B cell (primary cell): ENCODE results near the gene TMEM238. TPM values are rescaled to one million over a fixed set of nuclear protein-coding genes. Genes with fewer than 3 reads are reported as not detected.
A peak's percentile ranks its signal among the peaks of the same experiment; 100 is the strongest.

Source experiments
- ATAC-seq: fragments of 200-7000 bp; cut with Tn5 transposase; one replicate; pipeline ENCODE4 v1.10.0; 2021; ENCODE audit warnings: low read depth, mild to moderate bottlenecking, moderate number of reproducible peaks, moderate library complexity
- CTCF ChIA-PET: fragments of 350-600 bp; sonication (Branson Sonifier 250); formaldehyde crosslinking; loops from one replicate; lab custom pipeline; 2021; ENCODE audit warnings: antibody characterized with exemption, inconsistent platforms; lab: Charles Lee
- POLR2A ChIA-PET: fragments of 350-600 bp; sonication (Branson Sonifier 250); formaldehyde crosslinking; loops from one replicate; lab custom pipeline; 2021; ENCODE audit warnings: antibody characterized with exemption; lab: Charles Lee
- DNase-seq: peaks from one replicate; pipeline ENCODE4 v3.0.0; 2013
- H2AFZ ChIP-seq: 2 replicates; pipeline ENCODE4 v1.6.1; 2012; ENCODE audit warnings: mild to moderate bottlenecking, low read depth, low read length; ENCODE audit not compliant: insufficient read depth, poor library complexity, severe bottlenecking
- H3K27ac ChIP-seq, 2 donors: 1 replicate in 1 of 2; 2 replicates in 1 of 2; pipeline ENCODE4 v1.5.1; 2012 to 2013; ENCODE audit warnings: low read length in 2 of 2, mild to moderate bottlenecking in 2 of 2, moderate library complexity in 1 of 2
- H3K27me3 ChIP-seq, 4 experiments: fragments of 200-600 bp in 1 of 4; sonication (generic) in 1 of 4; replicated peaks in 1 of 4; 1 replicate in 2 of 4; 2 replicates in 2 of 4; pipeline versions ENCODE4 v1.6.1 to v1.7.0; 2013 to 2016; ENCODE audit warnings: low read length in 3 of 4, mild to moderate bottlenecking in 2 of 4, mixed read lengths in 1 of 4, moderate library complexity in 1 of 4; ENCODE audit not compliant: insufficient read depth in 4 of 4, control insufficient read depth in 3 of 4; ENCODE audit errors: control extremely low read depth in 1 of 4
- H3K36me3 ChIP-seq, 2 experiments: replicated peaks in 1 of 2; 1 replicate in 1 of 2; 2 replicates in 1 of 2; pipeline versions ENCODE4 v1.6.1 to v1.7.1; 2013; ENCODE audit warnings: low read length in 1 of 2; ENCODE audit not compliant: insufficient read depth in 2 of 2, control insufficient read depth in 1 of 2; ENCODE audit errors: control extremely low read depth in 1 of 2, extremely low read depth in 1 of 2
- H3K4me1 ChIP-seq, 2 donors: fragments of 200-600 bp in 1 of 2; sonication (generic) in 1 of 2; 1 replicate in 1 of 2; 2 replicates in 1 of 2; pipeline versions ENCODE4 v1.5.1 to v1.6.1; 2013 to 2017; ENCODE audit warnings: low read length in 2 of 2; ENCODE audit not compliant: control insufficient read depth in 2 of 2, insufficient read depth in 2 of 2
- H3K4me2 ChIP-seq: replicated peaks from 2 replicates; pipeline ENCODE3; 2012; ENCODE audit warnings: mild to moderate bottlenecking, low read depth, low read length; ENCODE audit not compliant: poor library complexity, severe bottlenecking
- H3K4me3 ChIP-seq, 5 experiments: fragments of 200-600 bp in 1 of 5; sonication (generic) in 1 of 5; 1 replicate in 3 of 5; 2 replicates in 2 of 5; pipeline versions ENCODE4 v1.5.1 to v1.7.0; 2011 to 2016; ENCODE audit warnings: low read length in 4 of 5, mild to moderate bottlenecking in 4 of 5, low read depth in 2 of 5, control low read depth in 1 of 5, moderate library complexity in 1 of 5; ENCODE audit not compliant: insufficient read depth in 1 of 5; ENCODE audit errors: control extremely low read depth in 1 of 5, extremely low read depth in 1 of 5
- H3K79me2 ChIP-seq: fragments of 200-600 bp; sonication (generic); one replicate; pipeline ENCODE4 v1.6.0; 2016; ENCODE audit warnings: low read length; ENCODE audit not compliant: control insufficient read depth, insufficient read depth
- H3K9ac ChIP-seq: fragments of 200-600 bp; sonication (generic); 2 replicates; pipeline ENCODE4 v1.6.1; 2017; ENCODE audit warnings: mild to moderate bottlenecking, low read length, moderate library complexity
- H3K9me3 ChIP-seq, 3 donors: one replicate each; pipeline versions ENCODE4 v1.6.1 to v1.7.1; 2013; ENCODE audit warnings: low read length in 2 of 3; ENCODE audit not compliant: control insufficient read depth in 2 of 3, insufficient read depth in 1 of 3; ENCODE audit errors: control extremely low read depth in 1 of 3
- H4K20me1 ChIP-seq: 2 replicates; pipeline ENCODE4 v1.6.0; 2012; ENCODE audit warnings: mild to moderate bottlenecking, low read length; ENCODE audit not compliant: insufficient read depth, control insufficient read depth, poor library complexity, severe bottlenecking
- H3K27ac Mint-ChIP-seq: one replicate; pipeline ENCODE4 v1.8.0; 2021; ENCODE audit warnings: mixed read lengths
- H3K27me3 Mint-ChIP-seq: one replicate; pipeline ENCODE4 v1.8.0; 2021; ENCODE audit warnings: mixed read lengths
- H3K4me1 Mint-ChIP-seq: one replicate; pipeline ENCODE4 v1.8.0; 2021; ENCODE audit warnings: mixed read lengths
- H3K4me3 Mint-ChIP-seq: one replicate; pipeline ENCODE4 v1.8.0; 2021; ENCODE audit warnings: mixed read lengths
- H3K9me3 Mint-ChIP-seq: one replicate; pipeline ENCODE4 v1.8.0; 2022; ENCODE audit warnings: mixed read lengths; ENCODE audit not compliant: insufficient read depth
- CTCF ChIP-seq: fragments of 200-600 bp; IDR thresholded peaks from one replicate; pipeline ENCODE4 v1.8.0; 2022; ENCODE audit warnings: antibody characterized with exemption, mild to moderate bottlenecking
- EZH2 ChIP-seq: IDR thresholded peaks from 2 replicates; pipeline ENCODE4 v1.6.1; 2012; ENCODE audit warnings: borderline replicate concordance, low read depth, mild to moderate bottlenecking, moderate library complexity, low read length; ENCODE audit not compliant: insufficient read depth, poor library complexity, severe bottlenecking
- WGBS: methylation state at CpG from one replicate; pipeline ENCODE4 v1.1.5; 2013; ENCODE audit warnings: missing lambda C conversion rate; ENCODE audit not compliant: insufficient coverage; 5-methylcytosine and 5-hydroxymethylcytosine counted together
- intact Hi-C: fragments of 100-400 bp; cut with micrococcal nuclease; formaldehyde crosslinking; loops from one replicate; pipeline ENCODE4 v1.10.0; 2022
- polyA plus RNA-seq: library from polyadenylated mRNA; depleted of rRNA; stranded (reverse); fragments of >200 nt; gene quantifications from 2 replicates; pipeline ENCODE4 v1.2.3, GENCODE V29; 2012
- total RNA-seq, 2 donors: library from RNA; stranded (reverse); fragments of 120-200 nt in 1 of 2; gene quantifications; 1 replicate in 1 of 2; 2 replicates in 1 of 2; pipeline versions ENCODE4 v1.2.3 to v1.2.4, GENCODE V29; 2013 to 2022

The TMEM238 gene
- total and polyA plus RNA-seq, 2 donors (not counting 1 experiment from before 2014, with no cell fraction given) = 0.76 to 4.7 TPM

GRCh38 chr19:55352549-55353145 lies 31.4 kb downstream of the TMEM238 start:
- intact Hi-C loops = no loop called here
- Histone ChIP-seq H4K20me1 (no peaks in the 10 kb centered on the region), H3K4me3 (no peak overlapping the region), H3K4me1 (peaks cover 23 to 29% of the 10 kb centered on the region in 2 donors), H2AFZ (no peak overlapping the region), H3K4me2 (peak overlapping the region; percentile 79), H3K9ac (no peak overlapping the region), H3K36me3 (no peaks in the 10 kb centered on the region), H3K79me2 (no peaks in the 10 kb centered on the region), H3K27ac (no peak overlapping the region), H3K9me3 (peaks cover 0 to 18% (median 0%) of the 10 kb centered on the region in 3 donors), H3K27me3 (peaks cover 0 to 60% (median 24%) of the 10 kb centered on the region in 4 experiments)
- Mint-ChIP-seq H3K9me3 (no peaks in the 10 kb centered on the region), H3K27ac (no peak overlapping the region), H3K4me3 (peak overlapping the region; percentile 82), H3K27me3 (peaks cover 44% of the 10 kb centered on the region), H3K4me1 (peaks cover 23% of the 10 kb centered on the region)
- TF ChIP-seq CTCF (no peak), EZH2 (no peak)
- ChIA-PET POLR2A (no interaction called here), CTCF (no interaction called here)
- no peak for ATAC-seq
- whole genome bisulfite sequencing = 76% methylated on average over 25 of the region's 25 CpGs
- no peak for DNase-seq

GRCh38 chr19:55352040-55352439 lies 32.1 kb downstream of the TMEM238 start:
- ChIA-PET POLR2A (no interaction called here), CTCF (no interaction called here)
- Histone ChIP-seq H3K27me3 (peaks cover 0 to 55% (median 23%) of the 10 kb centered on the region in 4 experiments), H3K27ac (no peak overlapping the region), H3K9me3 (peaks cover 0 to 18% (median 0%) of the 10 kb centered on the region in 3 donors), H3K9ac (no peak overlapping the region), H3K4me1 (peaks cover 23 to 29% of the 10 kb centered on the region in 2 donors), H3K4me3 (no peak overlapping the region), H3K79me2 (no peaks in the 10 kb centered on the region), H4K20me1 (no peaks in the 10 kb centered on the region), H3K4me2 (no peak overlapping the region), H2AFZ (no peak overlapping the region), H3K36me3 (no peaks in the 10 kb centered on the region)
- Mint-ChIP-seq H3K4me1 (peaks cover 23% of the 10 kb centered on the region), H3K4me3 (peak overlapping the region; percentile 82), H3K27ac (no peak overlapping the region), H3K9me3 (no peaks in the 10 kb centered on the region), H3K27me3 (peaks cover 38% of the 10 kb centered on the region)
- WGBS = 62% methylated on average over 2 of the region's 6 CpGs
- no peak for ATAC-seq
- intact Hi-C loops = no loop called here
- TF ChIP-seq CTCF (no peak), EZH2 (no peak)
- DNase-seq = no peak
